ENCODE measurements around the gene CACNA1S. TPM values are rescaled to one million over a fixed set of nuclear protein-coding genes. Genes with fewer than 3 reads are reported as not detected.

CACNA1S gene
- total and polyA plus RNA-seq, 2 of the 4 experiments (the other 2 are of a cell fraction): not detected

- Histone ChIP-seq H2AK9ac (replicated peaks; ENCODE audit: low read depth, low read length, poor library complexity) (no peak overlapping the region), H4K8ac (ENCODE audit: low read depth in 2 of 2, low read length in 2 of 2) (no peak overlapping the region), H4K5ac (ENCODE audit: low read depth, low read length) (no peak overlapping the region), H3K4me2 (ENCODE audit: low read depth, low read length) (no peak overlapping the region), H3K56ac (ENCODE audit: extremely low read depth, insufficient read depth, low read length) (no peak overlapping the region), H2BK5ac (ENCODE audit: low read depth, low read length, poor library complexity, severe bottlenecking) (no peak overlapping the region), H3K4ac (ENCODE audit: low read depth, low read length) (no peak overlapping the region), H2BK20ac (ENCODE audit: low read depth, low read length) (no peak overlapping the region), H3K36me3 (ENCODE audit: control insufficient read depth, insufficient read depth, low read length) (no peaks in the 10 kb centered on the region), H3K79me1 (ENCODE audit: low read depth in 1 of 2, low read length in 2 of 2) (no peaks in the 10 kb centered on the region), H3K9me1 (ENCODE audit: insufficient read depth, low read length) (peaks cover 3% of the 10 kb centered on the region; the same call in 1 of the 2 replicates), H4K91ac (ENCODE audit: insufficient read depth, low read depth, low read length) (no peak overlapping the region), H2AK5ac (ENCODE audit: low read depth, low read length) (no peak overlapping the region), H3K27ac (ENCODE audit: insufficient read depth, low read length) (no peak overlapping the region), H2BK120ac (ENCODE audit: low read depth, low read length) (no peak overlapping the region), H2BK15ac (ENCODE audit: low read depth, low read length) (no peak overlapping the region), H3K9me3 (ENCODE audit: control insufficient read depth, insufficient read depth, low read length) (no peaks in the 10 kb centered on the region), H3K9ac (ENCODE audit: low read depth, low read length) (no peak overlapping the region), H4K20me1 (ENCODE audit: insufficient read depth, low read length) (no peaks in the 10 kb centered on the region), H3K4me3 (ENCODE audit: insufficient read depth, low read depth, low read length) (no peak overlapping the region), H3K27me3 (ENCODE audit: control insufficient read depth, insufficient read depth, low read length) (peaks cover 24% of the 10 kb centered on the region), H3K14ac (replicated peaks; ENCODE audit: low read depth, low read length) (no peak overlapping the region), H3K23ac (ENCODE audit: low read depth, low read length) (no peak overlapping the region), H2AFZ (replicated peaks; ENCODE audit: low read length, poor library complexity) (peak overlapping the region; percentile 35), H3K18ac (ENCODE audit: low read depth, low read length) (no peak overlapping the region), H3K4me1 (ENCODE audit: control insufficient read depth, insufficient read depth, low read length) (peaks cover 5% of the 10 kb centered on the region)
- in situ Hi-C loops (cut with MboI; ENCODE audit: low sequenced_read_pairs): no loop called here
- no CpG with 5 or more reads among the region's 3 CpGs for WGBS, 2 experiments (ENCODE audit: extremely low coverage in 2 of 2, insufficient read length in 1 of 2)
- intact Hi-C loops (cut with micrococcal nuclease): loop anchor here (10.0 kb wide), 1 partner anchor 142 kb away; no protein-coding TSS in a partner anchor
- BruUV-seq (replicated peaks): no TSS peak
- dilution Hi-C loops (cut with HindIII; ENCODE audit: low sequenced_read_pairs, unreplicated experiment): no loop called here
- ChIA-PET CTCF (interaction anchor here (1.4 kb wide), 1 partner anchor 16 kb away, joined by 6 read pairs; no protein-coding TSS in a partner anchor), POLR2A (ENCODE audit: unreplicated experiment) (no interaction called here)
- ATAC-seq (ENCODE audit: low read depth) (no peak), DNase-seq (no peak)
- TF ChIP-seq CEBPB (IDR thresholded peaks at IDR 0.05; ENCODE audit: low read depth, low read length): no peak
- TF ChIP-seq POLR2A (IDR thresholded peaks at IDR 0.05; ENCODE audit: low read depth, low read length): no peak
- TF ChIP-seq CTCF (conservative IDR thresholded peaks at IDR 0.05; ENCODE audit: low read depth, low read length): no peak
- no peak for TF ChIP-seq RFX5 (IDR thresholded peaks at IDR 0.05; ENCODE audit: low read depth, low read length)
- no peak for TF ChIP-seq MAFK (IDR thresholded peaks at IDR 0.05; ENCODE audit: low read depth, low read length)
- no peak for TF ChIP-seq MXI1 (IDR thresholded peaks at IDR 0.05; ENCODE audit: borderline replicate concordance, low read depth, low read length)
- no peak for TF ChIP-seq MAZ (IDR thresholded peaks at IDR 0.05; ENCODE audit: borderline replicate concordance, low read depth, low read length)
- no peak for TF ChIP-seq RAD21 (IDR thresholded peaks at IDR 0.05; ENCODE audit: low read length)
- TF ChIP-seq CHD1 (IDR thresholded peaks at IDR 0.05; ENCODE audit: low read depth, low read length): no peak
- no peak for TF ChIP-seq BHLHE40 (IDR thresholded peaks at IDR 0.05; ENCODE audit: low read depth, low read length)
- TF ChIP-seq ELK1 (IDR thresholded peaks at IDR 0.05; ENCODE audit: borderline replicate concordance, low read depth, low read length): no peak
- no peak for TF ChIP-seq SMC3 (IDR thresholded peaks at IDR 0.05; ENCODE audit: low read depth, low read length)
- TF ChIP-seq NFE2L2 (IDR thresholded peaks at IDR 0.05; ENCODE audit: low read depth, low read length): no peak
- TF ChIP-seq FOS (IDR thresholded peaks at IDR 0.05; ENCODE audit: low read depth, low read length): no peak
- TF ChIP-seq RCOR1 (IDR thresholded peaks at IDR 0.05; ENCODE audit: insufficient replicate concordance, low read length): no peak
- no peak for TF ChIP-seq USF2 (IDR thresholded peaks at IDR 0.05; ENCODE audit: low read depth, low read length)
These were observed 85.4 kb downstream of the CACNA1S start for GRCh38 chr1:201026836-201027235.

All from IMR-90 (cell line).